ENCODE measurements around the gene TCTN1. TPM values are rescaled to one million over a fixed set of nuclear protein-coding genes. Genes with fewer than 3 reads are reported as not detected.
A peak's percentile ranks its signal among the peaks of the same experiment; 100 is the strongest.

TCTN1 gene
- total and polyA plus RNA-seq, 9 of the 15 experiments (the other 6 are each of a cell fraction or from before 2014, with no cell fraction given): 0.32 to 12.5 (median 4.0) TPM

DNA sequence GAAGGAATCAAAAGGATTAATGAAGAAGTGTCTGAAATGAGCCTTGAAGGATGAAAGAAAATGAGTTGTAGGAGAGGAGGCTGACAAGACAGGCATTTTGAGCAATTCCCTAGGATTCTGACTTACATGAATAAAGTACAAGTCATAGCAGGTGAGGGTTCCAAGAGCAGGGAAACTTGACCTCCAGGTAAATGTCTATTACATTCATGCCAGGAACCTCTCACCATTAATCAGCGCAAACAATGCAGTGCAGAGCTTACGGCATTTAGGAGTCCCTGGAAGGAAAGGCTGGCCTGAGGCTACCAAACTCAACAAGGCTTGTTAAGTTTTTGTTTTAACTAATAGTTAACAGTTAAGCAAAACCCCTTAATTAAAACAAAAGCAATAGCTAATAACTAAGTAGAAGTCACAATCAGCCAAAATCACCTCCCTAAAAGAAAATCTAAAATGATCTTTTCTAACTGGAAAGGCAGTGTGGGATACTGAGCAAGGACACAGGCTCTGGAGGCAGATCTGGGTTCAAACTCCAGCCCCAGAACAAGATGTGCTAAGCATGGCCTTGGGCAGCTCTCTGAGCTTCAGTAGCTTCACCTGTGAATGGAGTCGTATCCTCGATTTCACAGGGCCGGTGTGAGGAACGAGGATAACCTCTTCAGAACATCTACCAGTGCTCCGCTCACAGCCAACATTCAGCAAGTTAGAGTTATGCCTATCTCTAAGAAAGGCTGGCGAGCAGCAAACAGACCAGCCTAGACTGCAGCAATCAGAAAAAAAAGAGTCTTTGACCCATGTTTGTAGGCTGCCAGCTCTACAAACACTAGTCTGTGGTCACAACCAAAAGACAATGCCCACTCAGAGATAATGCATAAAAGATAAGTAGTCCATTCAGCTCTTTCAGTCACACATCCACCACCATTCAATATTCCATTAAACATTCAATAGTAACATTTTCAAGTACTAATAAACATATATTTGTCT is 47.7 kb upstream of the TCTN1 start:
- 87% methylated on average over 8 of the region's 8 CpGs for WGBS (ENCODE audit: insufficient coverage, low coverage, missing lambda C conversion rate)

More for the DNA sequence above, 47.7 kb upstream of the TCTN1 start:
- H3K27ac ChIP-seq (ENCODE audit: extremely low read depth, low read depth, low read length): no peak overlapping the region
- no TSS peak for BruUV-seq (replicated peaks)
- in situ Hi-C loops (cut with MboI) (no loop called here), intact Hi-C loops (cut with micrococcal nuclease) (no loop called here)
- 0 out of 2 replicates have a peak, but pooled peaks cover 4% of the 10 kb centered on the region for H4K20me1 ChIP-seq (replicated peaks; ENCODE audit: control insufficient read depth, insufficient read depth, low read length)
- no peak for FAIRE-seq
- H3K9me1 ChIP-seq (ENCODE audit: control insufficient read depth, insufficient read depth, low read length): no peaks in the 10 kb centered on the region
- DNase-seq (ENCODE audit: extremely low read depth in 1 of 4, low spot score in 3 of 4): no peak
- ChIA-PET POLR2A (interaction anchor here (0.6 to 2.5 kb wide), 6 partner anchors 10 to 68 kb away, joined by 3 to 12 read pairs (median 4); no protein-coding TSS in a partner anchor), CTCF (ENCODE audit: low intra/inter-chr PET ratio) (no interaction called here)
- no peak overlapping the region for H3K4me2 ChIP-seq (ENCODE audit: insufficient read depth, low read length)
- ATAC-seq: peak; percentile 36
- H3K4me3 ChIP-seq: no peak overlapping the region
- H3K27me3 ChIP-seq (ENCODE audit: control insufficient read depth in 2 of 2, insufficient read depth in 2 of 2, low read length in 2 of 2): no peaks in the 10 kb centered on the region
- H3K4me1 ChIP-seq (replicated peaks in 1 of 2; ENCODE audit: control insufficient read depth in 2 of 2, insufficient read depth in 2 of 2, low read length in 2 of 2): peaks cover 3 to 8% of the 10 kb centered on the region in 2 experiments; a peak in 2 of 5 replicates
- H2AFZ ChIP-seq (ENCODE audit: low read depth, low read length): no peak overlapping the region
- H3K36me3 ChIP-seq (ENCODE audit: control insufficient read depth, insufficient read depth, low read length): 0 out of 3 replicates have a peak, but pooled peaks cover 2% of the 10 kb centered on the region
- peaks cover 82% of the 10 kb centered on the region for H3K79me2 ChIP-seq (ENCODE audit: control insufficient read depth, insufficient read depth, low read length)
- peaks cover 2% of the 10 kb centered on the region; the same call in 1 of the 2 replicates for H3K9me3 ChIP-seq (replicated peaks; ENCODE audit: control insufficient read depth, insufficient read depth, low read depth, low read length)
- TF ChIP-seq SREBF2 (CRISPR knock-in tag; IDR thresholded peaks at IDR 0.05): no peak
- no peak for TF ChIP-seq KHSRP (IDR thresholded peaks at IDR 0.05)
- no peak for TF ChIP-seq NR1H2 (CRISPR knock-in tag; IDR thresholded peaks at IDR 0.05)
- TF ChIP-seq, protein P1, sequence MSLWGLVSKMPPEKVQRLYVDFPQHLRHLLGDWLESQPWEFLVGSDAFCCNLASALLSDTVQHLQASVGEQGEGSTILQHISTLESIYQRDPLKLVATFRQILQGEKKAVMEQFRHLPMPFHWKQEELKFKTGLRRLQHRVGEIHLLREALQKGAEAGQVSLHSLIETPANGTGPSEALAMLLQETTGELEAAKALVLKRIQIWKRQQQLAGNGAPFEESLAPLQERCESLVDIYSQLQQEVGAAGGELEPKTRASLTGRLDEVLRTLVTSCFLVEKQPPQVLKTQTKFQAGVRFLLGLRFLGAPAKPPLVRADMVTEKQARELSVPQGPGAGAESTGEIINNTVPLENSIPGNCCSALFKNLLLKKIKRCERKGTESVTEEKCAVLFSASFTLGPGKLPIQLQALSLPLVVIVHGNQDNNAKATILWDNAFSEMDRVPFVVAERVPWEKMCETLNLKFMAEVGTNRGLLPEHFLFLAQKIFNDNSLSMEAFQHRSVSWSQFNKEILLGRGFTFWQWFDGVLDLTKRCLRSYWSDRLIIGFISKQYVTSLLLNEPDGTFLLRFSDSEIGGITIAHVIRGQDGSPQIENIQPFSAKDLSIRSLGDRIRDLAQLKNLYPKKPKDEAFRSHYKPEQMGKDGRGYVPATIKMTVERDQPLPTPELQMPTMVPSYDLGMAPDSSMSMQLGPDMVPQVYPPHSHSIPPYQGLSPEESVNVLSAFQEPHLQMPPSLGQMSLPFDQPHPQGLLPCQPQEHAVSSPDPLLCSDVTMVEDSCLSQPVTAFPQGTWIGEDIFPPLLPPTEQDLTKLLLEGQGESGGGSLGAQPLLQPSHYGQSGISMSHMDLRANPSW (CRISPR knock-in tag; IDR thresholded peaks at IDR 0.05): no peak
- no peak for TF ChIP-seq HMG20B (CRISPR knock-in tag; IDR thresholded peaks at IDR 0.05)
- TF ChIP-seq, protein P2, sequence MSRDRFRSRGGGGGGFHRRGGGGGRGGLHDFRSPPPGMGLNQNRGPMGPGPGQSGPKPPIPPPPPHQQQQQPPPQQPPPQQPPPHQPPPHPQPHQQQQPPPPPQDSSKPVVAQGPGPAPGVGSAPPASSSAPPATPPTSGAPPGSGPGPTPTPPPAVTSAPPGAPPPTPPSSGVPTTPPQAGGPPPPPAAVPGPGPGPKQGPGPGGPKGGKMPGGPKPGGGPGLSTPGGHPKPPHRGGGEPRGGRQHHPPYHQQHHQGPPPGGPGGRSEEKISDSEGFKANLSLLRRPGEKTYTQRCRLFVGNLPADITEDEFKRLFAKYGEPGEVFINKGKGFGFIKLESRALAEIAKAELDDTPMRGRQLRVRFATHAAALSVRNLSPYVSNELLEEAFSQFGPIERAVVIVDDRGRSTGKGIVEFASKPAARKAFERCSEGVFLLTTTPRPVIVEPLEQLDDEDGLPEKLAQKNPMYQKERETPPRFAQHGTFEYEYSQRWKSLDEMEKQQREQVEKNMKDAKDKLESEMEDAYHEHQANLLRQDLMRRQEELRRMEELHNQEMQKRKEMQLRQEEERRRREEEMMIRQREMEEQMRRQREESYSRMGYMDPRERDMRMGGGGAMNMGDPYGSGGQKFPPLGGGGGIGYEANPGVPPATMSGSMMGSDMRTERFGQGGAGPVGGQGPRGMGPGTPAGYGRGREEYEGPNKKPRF (IDR thresholded peaks at IDR 0.05; ENCODE audit: low read depth, low read length): no peak
- TF ChIP-seq, protein P3, sequence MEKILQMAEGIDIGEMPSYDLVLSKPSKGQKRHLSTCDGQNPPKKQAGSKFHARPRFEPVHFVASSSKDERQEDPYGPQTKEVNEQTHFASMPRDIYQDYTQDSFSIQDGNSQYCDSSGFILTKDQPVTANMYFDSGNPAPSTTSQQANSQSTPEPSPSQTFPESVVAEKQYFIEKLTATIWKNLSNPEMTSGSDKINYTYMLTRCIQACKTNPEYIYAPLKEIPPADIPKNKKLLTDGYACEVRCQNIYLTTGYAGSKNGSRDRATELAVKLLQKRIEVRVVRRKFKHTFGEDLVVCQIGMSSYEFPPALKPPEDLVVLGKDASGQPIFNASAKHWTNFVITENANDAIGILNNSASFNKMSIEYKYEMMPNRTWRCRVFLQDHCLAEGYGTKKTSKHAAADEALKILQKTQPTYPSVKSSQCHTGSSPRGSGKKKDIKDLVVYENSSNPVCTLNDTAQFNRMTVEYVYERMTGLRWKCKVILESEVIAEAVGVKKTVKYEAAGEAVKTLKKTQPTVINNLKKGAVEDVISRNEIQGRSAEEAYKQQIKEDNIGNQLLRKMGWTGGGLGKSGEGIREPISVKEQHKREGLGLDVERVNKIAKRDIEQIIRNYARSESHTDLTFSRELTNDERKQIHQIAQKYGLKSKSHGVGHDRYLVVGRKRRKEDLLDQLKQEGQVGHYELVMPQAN (IDR thresholded peaks at IDR 0.05; ENCODE audit: borderline replicate concordance): no peak
- no peak for TF ChIP-seq PTRF (tag; IDR thresholded peaks at IDR 0.05)
- TF ChIP-seq ZNF785 (CRISPR knock-in tag; IDR thresholded peaks at IDR 0.05): no peak
- TF ChIP-seq ZFP30 (CRISPR knock-in tag; IDR thresholded peaks at IDR 0.05; ENCODE audit: borderline replicate concordance): no peak
- H3K9ac ChIP-seq (ENCODE audit: insufficient read depth in 1 of 2, low read depth in 2 of 2, low read length in 2 of 2): no peak overlapping the region
